ENCODE data around the gene SPINT3.

DNA sequence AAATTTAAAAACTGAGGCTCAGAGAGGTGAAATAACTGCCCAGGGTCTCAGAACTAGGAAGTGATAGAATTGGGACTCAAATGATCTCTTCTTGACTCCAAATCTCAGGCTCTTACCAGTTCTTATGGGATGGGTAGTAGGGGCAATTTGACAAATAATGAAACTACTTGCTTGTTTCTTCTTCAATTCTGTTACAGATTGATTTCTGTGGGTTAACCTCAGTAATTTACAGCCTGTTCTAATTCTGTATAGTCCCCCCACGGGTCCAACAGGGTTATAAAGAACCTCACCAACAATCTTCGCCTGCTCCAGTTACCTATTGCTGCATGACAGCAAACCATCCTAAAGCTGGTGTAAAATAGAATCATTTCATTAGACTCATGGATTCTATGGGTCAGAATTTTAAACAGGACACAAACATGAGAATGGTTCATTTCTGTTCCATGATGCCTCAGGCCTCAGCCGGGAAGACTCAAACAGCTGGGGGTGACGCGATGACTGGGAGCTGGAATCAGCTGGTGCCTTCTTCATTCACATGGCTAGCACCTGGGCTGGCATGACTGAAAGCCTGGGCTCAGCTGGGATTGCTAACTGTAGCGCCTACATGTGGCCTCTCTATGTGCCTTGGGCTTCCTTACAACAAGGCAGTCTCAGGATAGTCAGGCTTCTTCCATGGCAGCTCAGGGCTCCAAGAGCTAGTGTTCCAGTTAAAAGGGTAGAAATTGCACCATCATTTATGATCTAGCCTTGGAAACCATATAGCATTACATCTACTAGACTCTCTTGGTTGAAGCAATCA lies 52.5 kb downstream of the SPINT3 start:
- TF ChIP-seq, protein P1, sequence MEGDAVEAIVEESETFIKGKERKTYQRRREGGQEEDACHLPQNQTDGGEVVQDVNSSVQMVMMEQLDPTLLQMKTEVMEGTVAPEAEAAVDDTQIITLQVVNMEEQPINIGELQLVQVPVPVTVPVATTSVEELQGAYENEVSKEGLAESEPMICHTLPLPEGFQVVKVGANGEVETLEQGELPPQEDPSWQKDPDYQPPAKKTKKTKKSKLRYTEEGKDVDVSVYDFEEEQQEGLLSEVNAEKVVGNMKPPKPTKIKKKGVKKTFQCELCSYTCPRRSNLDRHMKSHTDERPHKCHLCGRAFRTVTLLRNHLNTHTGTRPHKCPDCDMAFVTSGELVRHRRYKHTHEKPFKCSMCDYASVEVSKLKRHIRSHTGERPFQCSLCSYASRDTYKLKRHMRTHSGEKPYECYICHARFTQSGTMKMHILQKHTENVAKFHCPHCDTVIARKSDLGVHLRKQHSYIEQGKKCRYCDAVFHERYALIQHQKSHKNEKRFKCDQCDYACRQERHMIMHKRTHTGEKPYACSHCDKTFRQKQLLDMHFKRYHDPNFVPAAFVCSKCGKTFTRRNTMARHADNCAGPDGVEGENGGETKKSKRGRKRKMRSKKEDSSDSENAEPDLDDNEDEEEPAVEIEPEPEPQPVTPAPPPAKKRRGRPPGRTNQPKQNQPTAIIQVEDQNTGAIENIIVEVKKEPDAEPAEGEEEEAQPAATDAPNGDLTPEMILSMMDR (IDR thresholded peaks at IDR 0.05; ENCODE audit: borderline replicate concordance, extremely low read depth, low read length, poor library complexity, severe bottlenecking): no peak
- no peak for TF ChIP-seq EZH2 (IDR thresholded peaks at IDR 0.05; ENCODE audit: borderline replicate concordance, low read depth, low read length, severe bottlenecking)

Measured in DND-41 (cell line).